Fibroblast of lung (primary cell): ENCODE measurements around the gene CLEC16A. TPM values are rescaled to one million over a fixed set of nuclear protein-coding genes. Genes with fewer than 3 reads are reported as not detected.

Source experiments
- DNase-seq, 2 donors: peaks; one replicate each; pipeline versions ENCODE4 v3.0.0 to v3.0.0-alpha.2; 2010; ENCODE audit warnings: low read depth in 2 of 2
- H2AFZ ChIP-seq: 2 replicates; pipeline ENCODE4 v1.5.1; 2012; ENCODE audit warnings: low read length, control low read depth, inconsistent platforms
- H3K27ac ChIP-seq: 2 replicates; pipeline ENCODE4 v1.5.1; 2011; ENCODE audit warnings: low read length, control low read depth; ENCODE audit not compliant: insufficient read depth
- H3K27me3 ChIP-seq: 2 replicates; pipeline ENCODE4 v1.5.1; 2011; ENCODE audit warnings: mild to moderate bottlenecking, low read length; ENCODE audit not compliant: control insufficient read depth, insufficient read depth
- H3K36me3 ChIP-seq: 2 replicates; pipeline ENCODE4 v1.5.1; 2011; ENCODE audit warnings: low read length; ENCODE audit not compliant: control insufficient read depth, insufficient read depth
- H3K4me1 ChIP-seq: 2 replicates; pipeline ENCODE4 v1.5.1; 2011; ENCODE audit warnings: low read length; ENCODE audit not compliant: control insufficient read depth, insufficient read depth; ENCODE audit errors: extremely low read depth
- H3K4me2 ChIP-seq: 2 replicates; pipeline ENCODE4 v1.5.1; 2011; ENCODE audit warnings: low read length, control low read depth; ENCODE audit not compliant: insufficient read depth; ENCODE audit errors: extremely low read depth
- H3K4me3 ChIP-seq, 4 experiments: fragments of 200-600 bp in 1 of 4; sonication (generic) in 1 of 4; replicated peaks in 1 of 4; 2 replicates each; pipeline ENCODE4 v1.5.1; 2011 to 2016; ENCODE audit warnings: low read length in 4 of 4, low read depth in 3 of 4, mild to moderate bottlenecking in 3 of 4, control low read depth in 2 of 4, inconsistent platforms in 1 of 4, mixed read lengths in 1 of 4; ENCODE audit not compliant: insufficient read depth in 1 of 4; ENCODE audit errors: control extremely low read depth in 1 of 4
- H3K79me2 ChIP-seq: 2 replicates; pipeline ENCODE4 v1.5.1; 2012; ENCODE audit warnings: mild to moderate bottlenecking, low read length, inconsistent platforms; ENCODE audit not compliant: control insufficient read depth, insufficient read depth
- H3K9ac ChIP-seq: 2 replicates; pipeline ENCODE4 v1.5.1; 2011; ENCODE audit warnings: mild to moderate bottlenecking, low read length, control low read depth; ENCODE audit not compliant: insufficient read depth
- H3K9me3 ChIP-seq: 2 replicates; pipeline ENCODE4 v1.5.1; 2012; ENCODE audit warnings: low read depth, low read length; ENCODE audit not compliant: control insufficient read depth, insufficient read depth
- H4K20me1 ChIP-seq: 2 replicates; pipeline ENCODE4 v1.5.1; 2011; ENCODE audit warnings: low read length; ENCODE audit not compliant: control insufficient read depth, insufficient read depth; ENCODE audit errors: extremely low read depth
- CTCF ChIP-seq, 2 donors: IDR thresholded peaks in 1 of 2; conservative IDR thresholded peaks in 1 of 2; 1 replicate in 1 of 2; 2 replicates in 1 of 2; pipeline ENCODE4 v1.5.1; 2011 to 2012; ENCODE audit warnings: low read length in 2 of 2, control low read depth in 1 of 2, inconsistent platforms in 1 of 2, low read depth in 1 of 2, mild to moderate bottlenecking in 1 of 2
- EZH2 ChIP-seq: IDR thresholded peaks from 2 replicates; pipeline ENCODE4 v1.5.1; 2012; ENCODE audit warnings: low read length, control low read depth, mild to moderate bottlenecking; ENCODE audit errors: missing control alignments
- polyA plus RNA-seq, 2 donors: library from polyadenylated mRNA; depleted of rRNA in 1 of 2; stranded (reverse) in 1 of 2; unstranded in 1 of 2; fragments of >200 nt; gene quantifications; 2 replicates each; pipeline ENCODE4 v1.2.1, GENCODE V29; 2011 to 2012; ENCODE audit warnings: missing spikeins in 1 of 2
- total RNA-seq: library from RNA; depleted of rRNA; stranded (reverse); fragments of >200 nt; gene quantifications from 2 replicates; pipeline ENCODE4 v1.2.1, GENCODE V29; 2014

CLEC16A gene
- total and polyA plus RNA-seq, 2 donors (not counting 1 experiment from before 2014, with no cell fraction given) = 9.1 to 22.0 TPM

GRCh38 chr16:10981697-10982216 lies 37.4 kb downstream of the CLEC16A start:
- H3K4me2 ChIP-seq = no peak overlapping the region
- H2AFZ ChIP-seq = no peak overlapping the region
- peaks cover 7% of the 10 kb centered on the region for H3K36me3 ChIP-seq
- H3K4me1 ChIP-seq = peaks cover 10% of the 10 kb centered on the region
- H3K79me2 ChIP-seq = no peaks in the 10 kb centered on the region
- H3K27me3 ChIP-seq = no peaks in the 10 kb centered on the region
- DNase-seq = peak in 1 of 2 donors; percentile 42
- peak in 1 of 2 donors; percentile 30 for TF ChIP-seq CTCF (conservative IDR thresholded peaks at IDR 0.05 in 1 of 2, IDR thresholded peaks at IDR 0.05 in 1 of 2; ENCODE audit: low read depth in 1 of 2, low read length in 2 of 2)
- TF ChIP-seq EZH2 = no peak
- H3K9me3 ChIP-seq = no peaks in the 10 kb centered on the region
- no peak overlapping the region for H3K9ac ChIP-seq
- H3K27ac ChIP-seq = no peak overlapping the region
- H4K20me1 ChIP-seq = no peaks in the 10 kb centered on the region
- H3K4me3 ChIP-seq = no peak overlapping the region

GRCh38 chr16:10982465-10983150 lies 38.2 kb downstream of the CLEC16A start:
- no peak overlapping the region for H2AFZ ChIP-seq
- H3K4me1 ChIP-seq = peaks cover 10% of the 10 kb centered on the region
- H4K20me1 ChIP-seq = no peaks in the 10 kb centered on the region
- no peaks in the 10 kb centered on the region for H3K27me3 ChIP-seq
- H3K4me3 ChIP-seq = no peak overlapping the region
- DNase-seq = no peak
- no peak overlapping the region for H3K9ac ChIP-seq
- no peaks in the 10 kb centered on the region for H3K9me3 ChIP-seq
- H3K79me2 ChIP-seq = no peaks in the 10 kb centered on the region
- peaks cover 5% of the 10 kb centered on the region for H3K36me3 ChIP-seq
- no peak overlapping the region for H3K27ac ChIP-seq
- TF ChIP-seq EZH2 (no peak), CTCF (conservative IDR thresholded peaks at IDR 0.05 in 1 of 2, IDR thresholded peaks at IDR 0.05 in 1 of 2; ENCODE audit: low read depth in 1 of 2, low read length in 2 of 2) (no peak)
- no peak overlapping the region for H3K4me2 ChIP-seq

- no peak for DNase-seq
- TF ChIP-seq EZH2 = no peak
- TF ChIP-seq CTCF (conservative IDR thresholded peaks at IDR 0.05 in 1 of 2, IDR thresholded peaks at IDR 0.05 in 1 of 2; ENCODE audit: low read depth in 1 of 2, low read length in 2 of 2) = no peak
- H3K27me3 ChIP-seq = no peaks in the 10 kb centered on the region
- H3K9me3 ChIP-seq = no peaks in the 10 kb centered on the region
- H3K4me2 ChIP-seq = no peak overlapping the region
- H3K4me1 ChIP-seq = peaks cover 10% of the 10 kb centered on the region
- no peak overlapping the region for H3K9ac ChIP-seq
- H3K27ac ChIP-seq = no peak overlapping the region
- H4K20me1 ChIP-seq = no peaks in the 10 kb centered on the region
- no peak overlapping the region for H3K4me3 ChIP-seq
- H3K36me3 ChIP-seq = peaks cover 2% of the 10 kb centered on the region
- no peak overlapping the region for H2AFZ ChIP-seq
- no peaks in the 10 kb centered on the region for H3K79me2 ChIP-seq
Observed at GRCh38 chr16:10983159-10983558, 38.8 kb downstream of the CLEC16A start.
